HEK293 (cell line): Measurements from ENCODE around the gene XIRP1.

ENCODE experiments used
- CTCF ChIA-PET: fragments of 350-600 bp; formaldehyde crosslinking; extraction: SDS; loops from one replicate; lab custom pipeline; 2021; ENCODE audit warnings: antibody characterized with exemption; lab: Yijun Ruan, JAX
- POLR2A ChIA-PET: fragments of 300-600 bp; formaldehyde crosslinking; extraction: SDS; loops from one replicate; lab custom pipeline; 2020; ENCODE audit warnings: antibody characterized with exemption, inconsistent platforms; lab: Yijun Ruan, JAX
- H3K27ac ChIP-seq: fragments of 200-500 bp; sonication (Bioruptor generic); 2 replicates; pipeline ENCODE4 v1.5.1; 2014; ENCODE audit warnings: low read depth, low read length, control low read depth, inconsistent platforms; ENCODE audit errors: extremely low read depth
- H3K36me3 ChIP-seq, 2 experiments: fragments of 200-500 bp in 1 of 2; sonication (Bioruptor generic) in 1 of 2; 1 replicate in 1 of 2; 2 replicates in 1 of 2; pipeline ENCODE4 v1.5.1; 2014 to 2017; ENCODE audit warnings: inconsistent platforms in 2 of 2, low read length in 2 of 2; ENCODE audit not compliant: control insufficient read depth in 2 of 2, insufficient read depth in 1 of 2
- H3K4me1 ChIP-seq: fragments of 200-500 bp; sonication (Bioruptor generic); 2 replicates; pipeline ENCODE4 v1.5.1; 2014; ENCODE audit warnings: mild to moderate bottlenecking, low read length, inconsistent platforms; ENCODE audit not compliant: control insufficient read depth, insufficient read depth
- H3K4me3 ChIP-seq: 2 replicates; pipeline ENCODE4 v1.5.1; 2011; ENCODE audit warnings: low read depth, mild to moderate bottlenecking, control low read depth, low read length, moderate library complexity
- H3K9me3 ChIP-seq: fragments of 200-500 bp; sonication (Bioruptor generic); 2 replicates; pipeline ENCODE4 v1.5.1; 2014; ENCODE audit warnings: low read depth, low read length, inconsistent platforms; ENCODE audit not compliant: control insufficient read depth, insufficient read depth
- GLI4 ChIP-seq: fragments of 450-650 bp; formaldehyde crosslinking; IDR thresholded peaks from 2 replicates; pipeline ENCODE4 v1.5.1; 2016; ENCODE audit warnings: missing biosample characterization, missing genetic modification characterization
- HIC1 ChIP-seq: fragments of 450-650 bp; formaldehyde crosslinking; IDR thresholded peaks from 2 replicates; pipeline ENCODE4 v1.5.1; 2016; ENCODE audit warnings: missing biosample characterization, missing genetic modification characterization
- KLF10 ChIP-seq: fragments of 450-650 bp; IDR thresholded peaks from 2 replicates; pipeline ENCODE4 v1.5.1; 2018; ENCODE audit warnings: missing biosample characterization, mild to moderate bottlenecking, missing genetic modification characterization
- PRDM2 ChIP-seq: fragments of 450-650 bp; formaldehyde crosslinking; IDR thresholded peaks from 2 replicates; pipeline ENCODE4 v1.5.1; 2016; ENCODE audit warnings: missing biosample characterization, missing genetic modification characterization, borderline replicate concordance
- SALL2 ChIP-seq: fragments of 450-650 bp; formaldehyde crosslinking; IDR thresholded peaks from 2 replicates; pipeline ENCODE4 v1.5.0; 2017; ENCODE audit warnings: missing biosample characterization, mild to moderate bottlenecking, missing genetic modification characterization, borderline replicate concordance
- TCF7L2 ChIP-seq: IDR thresholded peaks from 2 replicates; pipeline ENCODE4 v1.6.1; 2011; ENCODE audit warnings: low read depth, mild to moderate bottlenecking, inconsistent platforms, low read length, moderate library complexity, borderline replicate concordance
- ZBTB44 ChIP-seq: fragments of 450-650 bp; IDR thresholded peaks from 2 replicates; pipeline ENCODE4 v1.5.1; 2018; ENCODE audit warnings: missing biosample characterization, mild to moderate bottlenecking, missing genetic modification characterization
- ZFHX2 ChIP-seq: fragments of 450-650 bp; formaldehyde crosslinking; conservative IDR thresholded peaks from 2 replicates; pipeline ENCODE4 v1.5.1; 2016; ENCODE audit warnings: missing biosample characterization, missing genetic modification characterization
- ZNF157 ChIP-seq: fragments of 450-650 bp; formaldehyde crosslinking; IDR thresholded peaks from 2 replicates; pipeline ENCODE4 v1.5.1; 2016; ENCODE audit warnings: missing biosample characterization, missing genetic modification characterization
- ZNF248 ChIP-seq: fragments of 450-650 bp; formaldehyde crosslinking; IDR thresholded peaks from 2 replicates; pipeline ENCODE4 v1.5.1; 2017; ENCODE audit warnings: missing biosample characterization, missing genetic modification characterization
- ZNF280D ChIP-seq: fragments of 450-650 bp; formaldehyde crosslinking; IDR thresholded peaks from 2 replicates; pipeline ENCODE4 v1.5.1; 2016; ENCODE audit warnings: missing biosample characterization, missing genetic modification characterization
- ZNF366 ChIP-seq: fragments of 450-650 bp; formaldehyde crosslinking; conservative IDR thresholded peaks from 2 replicates; pipeline ENCODE4 v1.5.1; 2016; ENCODE audit warnings: missing biosample characterization, missing genetic modification characterization
- ZNF488 ChIP-seq: fragments of 450-650 bp; formaldehyde crosslinking; IDR thresholded peaks from 2 replicates; pipeline ENCODE4 v1.5.1; 2016; ENCODE audit warnings: missing biosample characterization, missing genetic modification characterization
- ZNF580 ChIP-seq: fragments of 450-650 bp; formaldehyde crosslinking; IDR thresholded peaks from 2 replicates; pipeline ENCODE4 v1.5.1; 2016; ENCODE audit warnings: missing biosample characterization, missing genetic modification characterization
- ZNF621 ChIP-seq: fragments of 450-650 bp; formaldehyde crosslinking; IDR thresholded peaks from 2 replicates; pipeline ENCODE4 v1.5.1; 2017; ENCODE audit warnings: missing biosample characterization, missing genetic modification characterization
- ZNF76 ChIP-seq: fragments of 450-650 bp; formaldehyde crosslinking; IDR thresholded peaks from 2 replicates; pipeline ENCODE4; 2016; ENCODE audit warnings: low read depth, missing biosample characterization, missing genetic modification characterization, borderline replicate concordance

Gene XIRP1

GRCh38 chr3:39147711-39148434 lies 44.5 kb downstream of the XIRP1 start:
- H3K27ac ChIP-seq = peak overlapping the region; percentile 20; the same call in 1 of the 2 replicates
- no peak overlapping the region for H3K4me3 ChIP-seq
- POLR2A ChIA-PET = no interaction called here
- CTCF ChIA-PET = interaction anchor here (0.6 to 2.0 kb wide), 4 partner anchors 14 to 140 kb away, joined by 3 to 4 read pairs (median 4); no protein-coding TSS in a partner anchor
- peak; percentile 47; the same call in 1 of the 2 replicates for TF ChIP-seq ZFHX2 (tag by site-specific recombination)
- no peak for TF ChIP-seq ZNF280D
- peaks cover 0 to 42% of the 10 kb centered on the region in 2 experiments; a peak in 1 of 3 replicates for H3K36me3 ChIP-seq
- peaks cover 17% of the 10 kb centered on the region for H3K4me1 ChIP-seq
- no peaks in the 10 kb centered on the region for H3K9me3 ChIP-seq

GRCh38 chr3:39146611-39147591 lies 45.5 kb downstream of the XIRP1 start:
- ChIA-PET POLR2A (no interaction called here), CTCF (interaction anchor here (0.7 to 1.3 kb wide), 3 partner anchors 21 to 141 kb away, joined by 3 to 7 read pairs (median 4); no protein-coding TSS in a partner anchor)
- Histone ChIP-seq H3K36me3 (peaks cover 0 to 52% of the 10 kb centered on the region in 2 experiments; a peak in 1 of 3 replicates), H3K4me1 (peaks cover 15% of the 10 kb centered on the region), H3K4me3 (no peak overlapping the region), H3K9me3 (no peaks in the 10 kb centered on the region), H3K27ac (peak overlapping the region; percentile 20; the same call in 1 of the 2 replicates)
- TF ChIP-seq ZBTB44 (tag by site-specific recombination) (no peak), ZNF248 (no peak), ZNF488 (tag by site-specific recombination) (no peak), PRDM2 (tag by site-specific recombination) (no peak), TCF7L2 (no peak), ZNF580 (tag by site-specific recombination) (no peak), KLF10 (no peak), ZNF366 (tag by site-specific recombination) (peak; percentile 83), ZNF621 (tag by site-specific recombination) (no peak), GLI4 (tag by site-specific recombination) (peak; percentile 64; the same call in 1 of the 2 replicates), SALL2 (tag by site-specific recombination) (0 out of 2 replicates have a peak, but pooled peaks have one; percentile 19), HIC1 (tag by site-specific recombination) (peak; percentile 91), ZNF157 (no peak), ZNF76 (tag by site-specific recombination) (no peak)
